Activated T-cell treated with anti-CD3 and anti-CD28 coated beads, Interleukin-2, amount 50 U/mL, for 72 hours (primary cell): ENCODE data around the gene MPHOSPH6. TPM values are rescaled to one million over a fixed set of nuclear protein-coding genes. Genes with fewer than 3 reads are reported as not detected.

Experiments used
- total RNA-seq, 2 donors: library from RNA; stranded (reverse); gene quantifications; one replicate each; pipeline ENCODE4 v1.2.3, GENCODE V29; 2022

Gene MPHOSPH6
- total RNA-seq, 2 donors from 2014 or later: 27.2 to 31.7 TPM

Other genes with a start within 250 kb of the MPHOSPH6 start
- 10 to 100 TPM in 1 of 2 donors, 1 to 10 TPM in 1; 8.7 to 13.0 TPM for gene SDR42E1, start 158.8 kb downstream of the MPHOSPH6 start, total RNA-seq
- not detected for gene HSD17B2, start 135.0 kb downstream of the MPHOSPH6 start, total RNA-seq